SK-N-SH treated with all-trans-retinoic acid at 6 μM for 48 hours (cell line): ENCODE data around the gene PBX4.

ENCODE experiments used
- ARNTL ChIP-seq: fragments of 450-650 bp; formaldehyde crosslinking; IDR thresholded peaks from 2 replicates; pipeline ENCODE4 v1.5.0; 2020; ENCODE audit warnings: low read depth, mild to moderate bottlenecking, moderate library complexity, borderline replicate concordance
- BACH2 ChIP-seq: fragments of 250-450 bp; sonication (Bioruptor Pico); IDR thresholded peaks from 2 replicates; pipeline ENCODE4 v1.9.0; 2021; ENCODE audit warnings: mild to moderate bottlenecking, borderline replicate concordance
- CSDC2 ChIP-seq: fragments of 250-450 bp; sonication (Bioruptor Pico); IDR thresholded peaks from 2 replicates; pipeline ENCODE4 v1.5.0; 2020; ENCODE audit warnings: mild to moderate bottlenecking, moderate library complexity
- ISL1 ChIP-seq: fragments of 250-450 bp; sonication (Bioruptor Pico); IDR thresholded peaks from 2 replicates; pipeline ENCODE4 v2.1.2; 2022; ENCODE audit warnings: mild to moderate bottlenecking, moderate library complexity
- PPARA ChIP-seq: fragments of 250-450 bp; sonication (Bioruptor Pico); IDR thresholded peaks from 2 replicates; pipeline ENCODE4 v1.5.0; 2020; ENCODE audit warnings: mild to moderate bottlenecking, borderline replicate concordance
- RARB ChIP-seq: fragments of 250-450 bp; sonication (Bioruptor Pico); IDR thresholded peaks from 2 replicates; pipeline ENCODE4 v1.8.0; 2021; ENCODE audit warnings: mild to moderate bottlenecking, moderate library complexity
- SNAI2 ChIP-seq: fragments of 250-450 bp; sonication (Bioruptor Pico); IDR thresholded peaks from 2 replicates; pipeline ENCODE4 v1.5.0; 2020; ENCODE audit warnings: mild to moderate bottlenecking, moderate library complexity
- TOX ChIP-seq: fragments of 250-450 bp; sonication (Bioruptor Pico); IDR thresholded peaks from 2 replicates; pipeline ENCODE4 v1.8.0; 2021; ENCODE audit warnings: mild to moderate bottlenecking, moderate library complexity, borderline replicate concordance
- ZC3H10 ChIP-seq: fragments of 250-450 bp; sonication (Bioruptor Pico); IDR thresholded peaks from 2 replicates; pipeline ENCODE4 v1.5.1; 2021; ENCODE audit warnings: mild to moderate bottlenecking, moderate library complexity
- ZFP3 ChIP-seq: fragments of 250-450 bp; sonication (Bioruptor Pico); IDR thresholded peaks from 2 replicates; pipeline ENCODE4 v1.5.0; 2020; ENCODE audit warnings: mild to moderate bottlenecking, moderate library complexity
- ZFP30 ChIP-seq: fragments of 450-650 bp; formaldehyde crosslinking; IDR thresholded peaks from 2 replicates; pipeline ENCODE4 v1.5.0; 2022; ENCODE audit warnings: mild to moderate bottlenecking, moderate library complexity
- TF ChIP-seq, protein P1 (sequence below): fragments of 250-450 bp; sonication (Bioruptor Pico); IDR thresholded peaks from 2 replicates; pipeline ENCODE4 v1.5.1; 2021; ENCODE audit warnings: mild to moderate bottlenecking, moderate library complexity
- TF ChIP-seq, protein P2 (sequence below): fragments of 250-450 bp; sonication (Bioruptor Pico); IDR thresholded peaks from 2 replicates; pipeline ENCODE4 v1.8.0; 2020; ENCODE audit warnings: mild to moderate bottlenecking, moderate library complexity, borderline replicate concordance
- TF ChIP-seq, protein P3 (sequence below): fragments of 250-450 bp; sonication (Bioruptor Pico); IDR thresholded peaks from 2 replicates; pipeline ENCODE4 v1.8.0; 2021; ENCODE audit warnings: low read depth, mild to moderate bottlenecking, moderate library complexity, borderline replicate concordance

DNA sequence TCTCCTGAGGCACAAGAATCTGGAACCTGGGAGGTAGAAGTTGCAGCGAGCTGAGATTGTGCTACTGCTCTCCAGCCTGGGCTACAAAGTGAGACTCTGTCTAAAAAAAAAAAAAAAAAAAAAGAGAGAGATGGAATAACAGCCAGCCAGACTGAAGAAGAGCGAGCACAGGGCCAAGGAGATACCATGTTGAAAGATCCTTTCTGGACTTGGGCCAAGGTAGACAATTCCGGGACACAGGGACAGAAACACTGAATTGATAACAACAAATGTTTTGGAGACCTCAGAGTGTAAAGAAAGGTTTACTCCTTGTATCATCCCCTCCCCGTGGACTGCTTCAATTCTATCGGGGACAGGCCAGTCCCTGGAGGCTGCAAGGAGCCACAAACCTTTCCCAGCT lies 4.9 kb upstream of the PBX4 start:
- TF ChIP-seq, protein P1, sequence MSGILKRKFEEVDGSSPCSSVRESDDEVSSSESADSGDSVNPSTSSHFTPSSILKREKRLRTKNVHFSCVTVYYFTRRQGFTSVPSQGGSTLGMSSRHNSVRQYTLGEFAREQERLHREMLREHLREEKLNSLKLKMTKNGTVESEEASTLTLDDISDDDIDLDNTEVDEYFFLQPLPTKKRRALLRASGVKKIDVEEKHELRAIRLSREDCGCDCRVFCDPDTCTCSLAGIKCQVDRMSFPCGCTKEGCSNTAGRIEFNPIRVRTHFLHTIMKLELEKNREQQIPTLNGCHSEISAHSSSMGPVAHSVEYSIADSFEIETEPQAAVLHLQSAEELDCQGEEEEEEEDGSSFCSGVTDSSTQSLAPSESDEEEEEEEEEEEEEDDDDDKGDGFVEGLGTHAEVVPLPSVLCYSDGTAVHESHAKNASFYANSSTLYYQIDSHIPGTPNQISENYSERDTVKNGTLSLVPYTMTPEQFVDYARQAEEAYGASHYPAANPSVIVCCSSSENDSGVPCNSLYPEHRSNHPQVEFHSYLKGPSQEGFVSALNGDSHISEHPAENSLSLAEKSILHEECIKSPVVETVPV (CRISPR knock-in tag): no peak
- TF ChIP-seq ISL1 (CRISPR knock-in tag) (no peak), BACH2 (CRISPR knock-in tag) (no peak), ZFP30 (CRISPR knock-in tag) (no peak), SNAI2 (no peak), ARNTL (no peak), TOX (CRISPR knock-in tag) (no peak), PPARA (CRISPR knock-in tag) (no peak), RARB (CRISPR knock-in tag) (no peak), CSDC2 (CRISPR knock-in tag) (no peak), ZC3H10 (no peak), ZFP3 (no peak)
- TF ChIP-seq, protein P2, sequence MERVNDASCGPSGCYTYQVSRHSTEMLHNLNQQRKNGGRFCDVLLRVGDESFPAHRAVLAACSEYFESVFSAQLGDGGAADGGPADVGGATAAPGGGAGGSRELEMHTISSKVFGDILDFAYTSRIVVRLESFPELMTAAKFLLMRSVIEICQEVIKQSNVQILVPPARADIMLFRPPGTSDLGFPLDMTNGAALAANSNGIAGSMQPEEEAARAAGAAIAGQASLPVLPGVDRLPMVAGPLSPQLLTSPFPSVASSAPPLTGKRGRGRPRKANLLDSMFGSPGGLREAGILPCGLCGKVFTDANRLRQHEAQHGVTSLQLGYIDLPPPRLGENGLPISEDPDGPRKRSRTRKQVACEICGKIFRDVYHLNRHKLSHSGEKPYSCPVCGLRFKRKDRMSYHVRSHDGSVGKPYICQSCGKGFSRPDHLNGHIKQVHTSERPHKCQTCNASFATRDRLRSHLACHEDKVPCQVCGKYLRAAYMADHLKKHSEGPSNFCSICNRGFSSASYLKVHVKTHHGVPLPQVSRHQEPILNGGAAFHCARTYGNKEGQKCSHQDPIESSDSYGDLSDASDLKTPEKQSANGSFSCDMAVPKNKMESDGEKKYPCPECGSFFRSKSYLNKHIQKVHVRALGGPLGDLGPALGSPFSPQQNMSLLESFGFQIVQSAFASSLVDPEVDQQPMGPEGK: no peak
- TF ChIP-seq, protein P3, sequence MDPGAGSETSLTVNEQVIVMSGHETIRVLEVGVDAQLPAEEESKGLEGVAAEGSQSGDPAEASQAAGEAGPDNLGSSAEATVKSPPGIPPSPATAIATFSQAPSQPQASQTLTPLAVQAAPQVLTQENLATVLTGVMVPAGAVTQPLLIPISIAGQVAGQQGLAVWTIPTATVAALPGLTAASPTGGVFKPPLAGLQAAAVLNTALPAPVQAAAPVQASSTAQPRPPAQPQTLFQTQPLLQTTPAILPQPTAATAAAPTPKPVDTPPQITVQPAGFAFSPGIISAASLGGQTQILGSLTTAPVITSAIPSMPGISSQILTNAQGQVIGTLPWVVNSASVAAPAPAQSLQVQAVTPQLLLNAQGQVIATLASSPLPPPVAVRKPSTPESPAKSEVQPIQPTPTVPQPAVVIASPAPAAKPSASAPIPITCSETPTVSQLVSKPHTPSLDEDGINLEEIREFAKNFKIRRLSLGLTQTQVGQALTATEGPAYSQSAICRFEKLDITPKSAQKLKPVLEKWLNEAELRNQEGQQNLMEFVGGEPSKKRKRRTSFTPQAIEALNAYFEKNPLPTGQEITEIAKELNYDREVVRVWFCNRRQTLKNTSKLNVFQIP (CRISPR knock-in tag): no peak
